Measurements from ENCODE around the gene SMOC2. TPM values are rescaled to one million over a fixed set of nuclear protein-coding genes. Genes with fewer than 3 reads are reported as not detected.

The SMOC2 gene
- total and polyA plus RNA-seq, 3 experiments from 2014 or later, result not detected

DNA sequence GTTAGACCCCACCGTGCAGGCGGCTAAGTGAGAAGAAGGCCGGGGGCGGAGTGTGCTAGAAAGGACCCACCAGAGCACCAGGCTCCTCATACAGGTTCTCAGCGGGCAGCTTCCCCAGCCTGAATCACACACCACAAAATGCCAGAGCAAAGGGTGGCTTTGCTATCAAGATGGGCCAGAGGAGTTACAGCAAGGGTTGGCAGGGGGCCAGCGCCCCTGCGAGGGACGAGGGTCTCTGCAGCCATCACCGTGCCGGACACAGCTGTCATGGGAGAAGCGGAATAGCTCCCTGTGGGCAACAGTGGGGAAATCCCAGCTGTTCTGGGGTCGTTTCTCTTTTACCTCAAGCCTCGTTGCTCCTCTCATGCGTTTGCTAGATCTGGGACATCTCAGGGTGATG lies 206.3 kb downstream of the SMOC2 start:
- Mint-ChIP-seq H3K27ac (no peak overlapping the region), H3K27me3 (peaks cover 7 to 16% of the 10 kb centered on the region in 2 donors), H3K4me1 (no peaks in the 10 kb centered on the region), H3K4me3 (no peak overlapping the region), H3K36me3 (no peaks in the 10 kb centered on the region), H3K9me3 (no peaks in the 10 kb centered on the region)
- Histone ChIP-seq H3K4me3 (ENCODE audit: low read length) (no peak overlapping the region), H3K27ac (ENCODE audit: low read depth, low read length) (no peak overlapping the region), H3K27me3 (ENCODE audit: insufficient read depth, low read length, poor library complexity, severe bottlenecking) (no peaks in the 10 kb centered on the region), H3K36me3 (ENCODE audit: insufficient read depth, low read length) (no peaks in the 10 kb centered on the region), H3K9me3 (ENCODE audit: low read length) (no peaks in the 10 kb centered on the region), H3K4me1 (ENCODE audit: insufficient read depth, low read length) (no peaks in the 10 kb centered on the region)
- DNase-seq, result no peak
- ChIA-PET CTCF (no interaction called here), POLR2A (no interaction called here)

DNA sequence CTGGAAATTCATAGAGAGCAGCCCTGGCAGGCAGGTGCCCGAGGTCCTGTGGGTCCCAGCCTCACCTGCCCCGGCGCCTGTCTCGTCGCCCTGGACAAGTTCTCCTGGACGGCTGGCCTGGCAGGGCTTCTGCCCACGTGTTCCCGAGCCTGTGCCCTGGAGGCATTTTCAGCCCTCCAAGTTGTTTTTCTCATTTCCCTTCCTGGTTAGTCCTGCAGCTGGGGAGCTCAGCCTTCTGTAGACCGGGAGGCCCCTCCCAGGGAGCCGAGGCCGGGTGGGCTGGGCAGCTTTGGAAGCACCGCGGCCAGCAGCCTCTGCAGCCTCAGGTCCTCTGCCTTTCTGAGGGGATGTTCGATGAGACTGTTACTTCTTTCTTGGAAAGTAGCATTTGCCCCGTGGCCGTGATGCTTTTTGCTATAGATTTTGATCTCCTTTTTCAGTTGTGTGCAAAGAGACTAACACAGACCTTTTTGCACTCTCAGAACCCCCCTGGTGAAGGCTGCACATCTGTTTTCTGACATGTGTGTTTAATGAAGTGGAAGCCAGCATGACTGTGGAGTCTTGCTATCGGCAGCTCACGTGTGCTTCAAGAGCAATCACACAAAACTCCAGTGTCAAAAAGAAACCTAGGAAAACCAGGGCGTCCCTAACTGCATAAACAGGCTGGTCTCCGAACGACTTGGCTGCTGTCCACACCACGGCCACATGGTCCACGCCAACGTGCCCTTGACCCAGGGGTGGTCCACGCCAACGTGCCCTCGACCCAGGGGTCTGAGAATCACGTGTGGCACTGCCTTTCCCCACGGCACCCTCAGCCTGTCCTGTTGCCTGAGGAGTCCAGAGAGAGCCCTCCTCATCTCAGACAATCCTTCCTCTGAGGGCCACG lies 207.5 kb downstream of the SMOC2 start:
- Mint-ChIP-seq H3K9me3 (no peaks in the 10 kb centered on the region), H3K4me1 (no peaks in the 10 kb centered on the region), H3K36me3 (no peaks in the 10 kb centered on the region), H3K27me3 (peaks cover 7 to 16% of the 10 kb centered on the region in 2 donors), H3K4me3 (no peak overlapping the region), H3K27ac (no peak overlapping the region)
- no peaks in the 10 kb centered on the region for H3K4me1 ChIP-seq (ENCODE audit: insufficient read depth, low read length)
- no peaks in the 10 kb centered on the region for H3K9me3 ChIP-seq (ENCODE audit: low read length)
- no peaks in the 10 kb centered on the region for H3K36me3 ChIP-seq (ENCODE audit: insufficient read depth, low read length)
- no peak for DNase-seq
- CTCF ChIA-PET, result no interaction called here
- POLR2A ChIA-PET, result no interaction called here
- no peaks in the 10 kb centered on the region for H3K27me3 ChIP-seq (ENCODE audit: insufficient read depth, low read length, poor library complexity, severe bottlenecking)
- H3K27ac ChIP-seq (ENCODE audit: low read depth, low read length), result no peak overlapping the region
- no peak overlapping the region for H3K4me3 ChIP-seq (ENCODE audit: low read length)

DNA sequence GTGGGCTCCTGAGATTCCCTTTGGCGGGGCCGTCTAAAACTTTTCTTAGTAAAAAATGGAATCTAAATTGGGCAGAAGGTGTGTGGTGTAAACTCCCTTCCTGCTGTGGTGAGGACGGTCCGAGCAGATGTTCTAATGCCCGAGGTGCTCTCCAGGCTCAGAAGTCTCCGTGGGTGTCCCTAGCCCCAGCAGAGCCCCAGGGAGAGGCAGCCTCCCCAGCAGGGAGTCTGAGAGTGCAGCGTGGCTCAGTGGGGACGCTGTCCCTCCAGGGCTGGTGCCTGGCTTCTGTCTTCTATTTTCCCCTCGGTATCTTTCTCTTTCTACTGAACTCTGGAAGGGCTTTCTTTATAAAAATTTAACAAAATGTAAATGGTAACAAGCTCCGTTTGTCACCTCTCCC lies 208.2 kb downstream of the SMOC2 start:
- ChIA-PET CTCF (no interaction called here), POLR2A (no interaction called here)
- H3K27me3 ChIP-seq (ENCODE audit: insufficient read depth, low read length, poor library complexity, severe bottlenecking), result no peaks in the 10 kb centered on the region
- no peak for DNase-seq
- Mint-ChIP-seq H3K9me3 (no peaks in the 10 kb centered on the region), H3K27me3 (peaks cover 7 to 16% of the 10 kb centered on the region in 2 donors), H3K4me1 (no peaks in the 10 kb centered on the region), H3K36me3 (no peaks in the 10 kb centered on the region), H3K4me3 (no peak overlapping the region), H3K27ac (peak overlapping the region in 1 of 8 donors; percentile 32)
- no peaks in the 10 kb centered on the region for H3K4me1 ChIP-seq (ENCODE audit: insufficient read depth, low read length)
- H3K27ac ChIP-seq (ENCODE audit: low read depth, low read length), result no peak overlapping the region
- no peak overlapping the region for H3K4me3 ChIP-seq (ENCODE audit: low read length)
- no peaks in the 10 kb centered on the region for H3K9me3 ChIP-seq (ENCODE audit: low read length)
- H3K36me3 ChIP-seq (ENCODE audit: insufficient read depth, low read length), result no peaks in the 10 kb centered on the region

DNA sequence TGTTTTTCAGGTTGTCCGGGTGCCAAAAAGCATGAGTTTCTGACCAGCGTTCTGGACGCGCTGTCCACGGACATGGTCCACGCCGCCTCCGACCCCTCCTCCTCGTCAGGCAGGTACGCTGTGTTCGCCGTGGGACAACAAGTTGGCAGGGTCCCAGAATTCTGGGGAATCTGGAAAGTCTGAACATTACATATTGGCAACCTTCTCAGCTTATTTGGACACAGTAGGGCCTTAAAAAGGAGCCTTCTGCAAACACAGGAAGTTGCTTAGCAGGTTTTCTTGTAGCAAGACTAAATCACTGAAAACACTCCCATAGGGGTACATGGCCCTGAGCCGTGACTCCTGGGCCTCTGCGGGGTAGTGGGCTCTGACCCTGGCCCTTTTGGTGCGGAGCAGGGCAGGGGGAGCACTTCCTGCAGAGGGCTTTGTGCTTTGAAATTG lies 209.7 kb downstream of the SMOC2 start:
- no peaks in the 10 kb centered on the region for H3K9me3 ChIP-seq (ENCODE audit: low read length)
- no peak for DNase-seq
- no peaks in the 10 kb centered on the region for H3K4me1 ChIP-seq (ENCODE audit: insufficient read depth, low read length)
- ChIA-PET CTCF (no interaction called here), POLR2A (no interaction called here)
- H3K27me3 Mint-ChIP-seq, result peaks cover 7 to 16% of the 10 kb centered on the region in 2 donors
- no peak overlapping the region for H3K4me3 ChIP-seq (ENCODE audit: low read length)
- no peak overlapping the region for H3K27ac Mint-ChIP-seq
- no peaks in the 10 kb centered on the region for H3K36me3 Mint-ChIP-seq
- no peak overlapping the region for H3K27ac ChIP-seq (ENCODE audit: low read depth, low read length)
- no peaks in the 10 kb centered on the region for H3K36me3 ChIP-seq (ENCODE audit: insufficient read depth, low read length)
- H3K27me3 ChIP-seq (ENCODE audit: insufficient read depth, low read length, poor library complexity, severe bottlenecking), result no peaks in the 10 kb centered on the region
- no peaks in the 10 kb centered on the region for H3K4me1 Mint-ChIP-seq
- H3K9me3 Mint-ChIP-seq, result no peaks in the 10 kb centered on the region
- H3K4me3 Mint-ChIP-seq, result no peak overlapping the region

DNA sequence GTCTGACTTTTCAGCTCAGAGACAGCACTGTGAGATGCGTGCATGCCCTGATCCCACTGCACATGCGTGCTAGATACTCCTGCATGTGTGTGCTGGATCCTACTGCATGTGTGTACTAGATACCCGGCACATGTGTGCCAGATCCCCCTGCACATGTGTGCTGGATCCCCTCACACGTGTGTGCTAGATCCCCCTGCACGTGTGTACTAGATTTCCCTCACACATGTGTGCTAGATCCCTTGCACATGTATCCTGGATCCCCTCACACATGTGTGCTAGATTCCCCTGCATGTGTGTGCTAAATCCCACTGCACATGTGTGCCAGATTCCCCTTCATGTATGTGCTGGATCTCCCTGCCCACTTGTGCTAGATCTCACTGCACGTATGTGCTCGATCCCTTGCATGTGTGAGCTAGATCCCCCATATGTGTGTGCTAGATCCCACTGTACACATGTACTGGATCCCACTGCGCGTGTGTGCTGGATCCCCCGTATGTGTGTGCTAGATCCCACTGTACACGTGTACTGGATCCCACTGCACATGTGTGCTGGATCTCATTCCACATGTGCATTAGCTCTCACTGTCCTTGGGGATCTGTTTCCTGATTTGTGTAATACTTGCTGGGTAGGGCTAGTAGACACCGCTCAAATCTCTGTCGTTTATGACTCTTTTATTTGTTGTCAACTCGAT lies 214.6 kb downstream of the SMOC2 start:
- H3K27ac Mint-ChIP-seq, result no peak overlapping the region
- no peaks in the 10 kb centered on the region for H3K36me3 ChIP-seq (ENCODE audit: insufficient read depth, low read length)
- no peaks in the 10 kb centered on the region for H3K36me3 Mint-ChIP-seq
- CTCF ChIA-PET, result no interaction called here
- H3K27ac ChIP-seq (ENCODE audit: low read depth, low read length), result no peak overlapping the region
- peaks cover 0 to 2% of the 10 kb centered on the region in 2 donors for H3K27me3 Mint-ChIP-seq
- DNase-seq, result no peak
- peaks cover 0 to 8% (median 0%) of the 10 kb centered on the region in 5 donors for H3K9me3 Mint-ChIP-seq
- H3K4me1 Mint-ChIP-seq, result no peaks in the 10 kb centered on the region
- no peaks in the 10 kb centered on the region for H3K9me3 ChIP-seq (ENCODE audit: low read length)
- H3K4me3 Mint-ChIP-seq, result no peak overlapping the region
- POLR2A ChIA-PET, result no interaction called here
- H3K27me3 ChIP-seq (ENCODE audit: insufficient read depth, low read length, poor library complexity, severe bottlenecking), result no peaks in the 10 kb centered on the region
- no peak overlapping the region for H3K4me3 ChIP-seq (ENCODE audit: low read length)
- no peaks in the 10 kb centered on the region for H3K4me1 ChIP-seq (ENCODE audit: insufficient read depth, low read length)

DNA sequence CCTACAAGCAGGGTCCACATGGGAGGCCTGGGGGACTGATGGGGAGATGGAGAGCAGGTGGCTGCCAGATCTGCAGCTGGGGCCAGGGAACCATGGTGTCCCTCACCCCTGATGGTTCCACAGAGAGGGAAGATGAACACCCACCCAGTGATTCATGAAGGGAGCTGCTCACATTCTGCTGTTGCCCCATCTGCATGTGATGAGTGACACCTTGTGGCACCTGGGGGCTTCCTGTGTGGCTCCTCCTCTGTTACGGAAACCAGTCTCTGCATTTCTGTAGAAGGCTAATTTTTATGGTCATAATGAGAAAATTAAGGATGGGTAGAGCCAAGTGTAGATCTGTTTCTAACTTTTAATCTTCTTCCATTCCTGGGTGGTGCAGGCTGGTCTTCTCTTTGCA lies 217.1 kb downstream of the SMOC2 start:
- Histone ChIP-seq H3K27ac (ENCODE audit: low read depth, low read length) (no peak overlapping the region), H3K36me3 (ENCODE audit: insufficient read depth, low read length) (no peaks in the 10 kb centered on the region), H3K9me3 (ENCODE audit: low read length) (no peaks in the 10 kb centered on the region), H3K27me3 (ENCODE audit: insufficient read depth, low read length, poor library complexity, severe bottlenecking) (no peaks in the 10 kb centered on the region), H3K4me1 (ENCODE audit: insufficient read depth, low read length) (no peaks in the 10 kb centered on the region), H3K4me3 (ENCODE audit: low read length) (no peak overlapping the region)
- H3K4me3 Mint-ChIP-seq, result no peak overlapping the region
- peak overlapping the region in 1 of 8 donors; percentile 73 for H3K27ac Mint-ChIP-seq
- H3K27me3 Mint-ChIP-seq, result peaks cover 0 to 2% of the 10 kb centered on the region in 2 donors
- CTCF ChIA-PET, result no interaction called here
- no peak for DNase-seq
- H3K4me1 Mint-ChIP-seq, result no peaks in the 10 kb centered on the region
- no peaks in the 10 kb centered on the region for H3K36me3 Mint-ChIP-seq
- POLR2A ChIA-PET, result no interaction called here
- peaks cover 0 to 8% (median 0%) of the 10 kb centered on the region in 5 donors for H3K9me3 Mint-ChIP-seq

DNA sequence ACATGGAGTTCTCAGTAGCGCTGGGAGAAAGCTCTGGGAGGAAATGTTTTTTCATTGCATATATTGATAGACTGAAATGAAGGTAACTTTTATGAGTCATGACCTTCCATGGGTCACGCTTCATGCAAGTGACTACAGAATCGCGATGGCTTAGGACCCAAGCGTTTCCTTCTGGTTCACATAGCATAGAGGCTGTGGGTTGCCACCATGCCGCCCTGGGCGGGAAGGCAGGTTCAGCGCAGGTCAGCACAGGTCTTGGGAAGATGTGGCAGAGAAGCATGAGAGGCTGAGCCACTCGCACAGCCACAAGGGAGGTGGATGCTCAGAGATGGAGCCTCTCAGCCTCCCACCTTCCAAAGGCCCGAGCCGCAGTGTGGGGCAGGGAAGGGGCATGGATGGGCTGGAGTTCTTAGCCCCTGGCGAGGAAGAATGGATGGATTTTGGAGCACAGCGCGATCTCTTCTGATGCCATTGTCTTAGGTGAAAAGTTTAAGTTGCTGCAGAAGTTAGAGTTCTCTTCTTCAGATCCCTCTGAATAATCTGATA lies 219.5 kb downstream of the SMOC2 start:
- no peaks in the 10 kb centered on the region for H3K4me1 Mint-ChIP-seq
- no peaks in the 10 kb centered on the region for H3K36me3 ChIP-seq (ENCODE audit: insufficient read depth, low read length)
- H3K4me3 Mint-ChIP-seq, result no peak overlapping the region
- H3K27ac ChIP-seq (ENCODE audit: low read depth, low read length), result no peak overlapping the region
- no peak overlapping the region for H3K27ac Mint-ChIP-seq
- H3K4me1 ChIP-seq (ENCODE audit: insufficient read depth, low read length), result no peaks in the 10 kb centered on the region
- H3K27me3 Mint-ChIP-seq, result peaks cover 0 to 2% of the 10 kb centered on the region in 2 donors
- no peaks in the 10 kb centered on the region for H3K27me3 ChIP-seq (ENCODE audit: insufficient read depth, low read length, poor library complexity, severe bottlenecking)
- H3K36me3 Mint-ChIP-seq, result no peaks in the 10 kb centered on the region
- ChIA-PET CTCF (no interaction called here), POLR2A (no interaction called here)
- H3K4me3 ChIP-seq (ENCODE audit: low read length), result no peak overlapping the region
- H3K9me3 Mint-ChIP-seq, result peaks cover 0 to 8% (median 0%) of the 10 kb centered on the region in 5 donors
- no peaks in the 10 kb centered on the region for H3K9me3 ChIP-seq (ENCODE audit: low read length)
- DNase-seq, result no peak

DNA sequence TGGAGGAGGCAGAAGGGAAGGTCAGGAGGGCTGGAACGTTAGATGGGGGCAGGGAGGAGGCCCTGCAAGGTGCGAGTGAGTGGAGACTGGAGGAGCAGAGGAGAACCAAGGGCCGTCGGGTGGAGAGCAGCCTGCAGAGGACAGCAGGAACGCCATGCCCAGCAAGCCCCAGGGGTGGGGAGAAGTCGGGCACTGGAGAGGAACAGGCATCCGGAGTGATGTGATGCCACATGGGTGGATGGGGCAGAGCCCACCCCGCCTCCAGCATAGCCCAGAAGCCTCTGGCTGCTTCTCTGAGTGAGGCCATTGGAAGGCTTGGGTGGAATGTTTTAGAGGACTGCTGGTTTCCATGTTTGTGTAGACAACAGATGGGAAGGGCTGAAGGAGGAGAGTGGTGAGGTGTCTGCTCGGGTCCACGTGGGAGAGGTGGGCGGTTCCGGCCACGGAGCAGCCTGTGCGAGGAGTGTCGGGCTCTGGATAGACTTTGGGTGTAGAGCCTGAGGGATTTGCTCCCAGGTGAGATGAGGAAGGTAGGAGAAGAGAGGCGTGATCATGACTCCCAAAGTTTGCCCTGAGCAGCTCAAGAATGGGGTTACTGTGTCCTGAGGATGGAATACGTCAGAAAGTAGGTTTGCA lies 221.4 kb downstream of the SMOC2 start:
- no peaks in the 10 kb centered on the region for H3K4me1 ChIP-seq (ENCODE audit: insufficient read depth, low read length)
- no peak overlapping the region for H3K27ac Mint-ChIP-seq
- H3K27me3 ChIP-seq (ENCODE audit: insufficient read depth, low read length, poor library complexity, severe bottlenecking), result no peaks in the 10 kb centered on the region
- no peak for DNase-seq
- H3K9me3 ChIP-seq (ENCODE audit: low read length), result no peaks in the 10 kb centered on the region
- no peak overlapping the region for H3K27ac ChIP-seq (ENCODE audit: low read depth, low read length)
- H3K9me3 Mint-ChIP-seq, result peaks cover 0 to 8% (median 0%) of the 10 kb centered on the region in 5 donors
- H3K4me3 Mint-ChIP-seq, result no peak overlapping the region
- no peaks in the 10 kb centered on the region for H3K4me1 Mint-ChIP-seq
- H3K4me3 ChIP-seq (ENCODE audit: low read length), result no peak overlapping the region
- no peaks in the 10 kb centered on the region for H3K36me3 ChIP-seq (ENCODE audit: insufficient read depth, low read length)
- POLR2A ChIA-PET, result no interaction called here
- CTCF ChIA-PET, result no interaction called here
- peaks cover 0 to 2% of the 10 kb centered on the region in 2 donors for H3K27me3 Mint-ChIP-seq
- no peaks in the 10 kb centered on the region for H3K36me3 Mint-ChIP-seq
